Liver (tissue), 3 donors: ENCODE data around the gene TSPAN32.

Source experiments
- CTCF ChIP-seq: fragments of 150-350 bp; IDR thresholded peaks from 2 replicates; pipeline ENCODE4 v1.5.1; 2017; ENCODE audit warnings: improper control_type of control experiment, low read depth, low read length; ENCODE audit not compliant: missing input control
- RAD21 ChIP-seq, 2 donors: IDR thresholded peaks; 2 replicates each; pipeline ENCODE4 v1.6.1; 2016; ENCODE audit warnings: antibody characterized with exemption in 2 of 2, mild to moderate bottlenecking in 2 of 2
- YY1 ChIP-seq: IDR thresholded peaks from 2 replicates; pipeline ENCODE4 v1.6.1; 2016; ENCODE audit warnings: antibody characterized with exemption, mild to moderate bottlenecking
- donor health status: healthy.
- donor health status: healthy.

GRCh38 chr11:2294926-2295290, 6.9 kb upstream of the TSPAN32 start:
- TF ChIP-seq YY1 (no peak), CTCF (no peak), RAD21 (IDR thresholded peaks at IDR 0.05) (no peak)
